Thoracic aorta (tissue), 2 donors: ENCODE data around the gene SHISA8. TPM values are rescaled to one million over a fixed set of nuclear protein-coding genes. Genes with fewer than 3 reads are reported as not detected.
A peak's percentile ranks its signal among the peaks of the same experiment; 100 is the strongest.

Experiments used
- ATAC-seq: fragments of 150-250 bp; one replicate; pipeline ENCODE4 v1.8.0; 2017; ENCODE audit warnings: low read depth; ENCODE audit not compliant: insufficient number of reproducible peaks, low FRiP score
- DNase-seq: peaks from one replicate; pipeline ENCODE4 v3.0.0-alpha.2; 2020; ENCODE audit warnings: low spot score
- H3K27ac ChIP-seq, 2 donors: fragments of 200-600 bp; sonication (generic); 1 replicate in 1 of 2; 2 replicates in 1 of 2; pipeline ENCODE4 v1.5.1; 2016; ENCODE audit warnings: mild to moderate bottlenecking in 2 of 2, moderate library complexity in 2 of 2
- H3K27me3 ChIP-seq: fragments of 200-600 bp; sonication (generic); replicated peaks from 2 replicates; pipeline ENCODE4 v1.6.0; 2016; ENCODE audit warnings: mild to moderate bottlenecking; ENCODE audit not compliant: insufficient read depth
- H3K36me3 ChIP-seq: fragments of 200-600 bp; sonication (generic); one replicate; pipeline ENCODE4 v1.5.1; 2016
- H3K4me1 ChIP-seq, 2 donors: fragments of 200-600 bp; sonication (generic); 1 replicate in 1 of 2; 2 replicates in 1 of 2; pipeline versions ENCODE4 v1.5.1 to v1.6.0; 2016; ENCODE audit warnings: low read depth in 2 of 2, mild to moderate bottlenecking in 1 of 2; ENCODE audit not compliant: control insufficient read depth in 1 of 2
- H3K4me3 ChIP-seq: fragments of 200-600 bp; sonication (generic); 2 replicates; pipeline ENCODE4 v1.5.1; 2016; ENCODE audit warnings: mild to moderate bottlenecking
- H3K9me3 ChIP-seq: fragments of 200-600 bp; sonication (generic); 2 replicates; pipeline ENCODE4 v1.5.1; 2016
- total RNA-seq, 2 donors: library from RNA; depleted of rRNA; stranded (reverse); fragments of >200 nt; gene quantifications; one replicate each; pipeline versions ENCODE4 v1.1.0 to v1.2.3, GENCODE V29; 2016
- TF ChIP-seq, protein P1 (sequence below): fragments of 200-600 bp; sonication (generic); IDR thresholded peaks from one replicate; pipeline ENCODE4 v1.5.1; 2019; ENCODE audit warnings: antibody characterized with exemption

The SHISA8 gene
- total RNA-seq, 2 donors from 2014 or later: not detected

DNA sequence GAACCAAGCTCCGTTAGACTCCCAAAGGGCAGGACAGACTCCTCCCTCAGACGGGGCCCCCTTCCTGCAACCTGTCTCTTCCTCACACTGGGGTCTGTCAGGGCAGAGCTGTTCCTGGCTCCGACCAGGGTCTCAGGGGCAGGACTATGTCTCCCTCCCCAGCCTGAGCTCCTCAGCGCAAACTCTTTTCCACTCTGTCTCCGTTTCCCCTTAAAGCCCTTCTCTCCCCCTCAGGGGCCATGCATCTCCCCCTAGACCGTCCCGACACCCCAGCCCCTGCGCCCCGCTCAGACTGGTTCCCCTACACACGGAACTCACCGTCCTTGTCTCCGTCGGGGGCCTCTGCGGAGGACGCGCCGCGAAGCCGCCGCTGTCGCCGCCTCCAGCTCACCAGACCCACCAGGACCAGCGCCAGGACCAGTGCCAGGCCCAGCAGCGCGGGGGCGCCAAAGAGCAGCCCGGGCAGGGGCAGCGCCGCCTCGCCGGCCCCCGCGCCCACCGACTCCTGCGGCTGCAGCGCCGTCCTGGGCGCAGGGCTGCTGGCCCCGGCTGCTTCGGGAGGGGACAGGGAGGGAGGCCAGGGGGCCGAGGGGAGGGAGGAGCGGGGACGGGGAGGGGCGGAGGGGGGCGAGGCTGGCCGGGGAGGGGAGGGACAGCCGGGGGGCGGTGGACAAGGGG is 11.0 kb upstream of the SHISA8 start:
- TF ChIP-seq, protein P1, sequence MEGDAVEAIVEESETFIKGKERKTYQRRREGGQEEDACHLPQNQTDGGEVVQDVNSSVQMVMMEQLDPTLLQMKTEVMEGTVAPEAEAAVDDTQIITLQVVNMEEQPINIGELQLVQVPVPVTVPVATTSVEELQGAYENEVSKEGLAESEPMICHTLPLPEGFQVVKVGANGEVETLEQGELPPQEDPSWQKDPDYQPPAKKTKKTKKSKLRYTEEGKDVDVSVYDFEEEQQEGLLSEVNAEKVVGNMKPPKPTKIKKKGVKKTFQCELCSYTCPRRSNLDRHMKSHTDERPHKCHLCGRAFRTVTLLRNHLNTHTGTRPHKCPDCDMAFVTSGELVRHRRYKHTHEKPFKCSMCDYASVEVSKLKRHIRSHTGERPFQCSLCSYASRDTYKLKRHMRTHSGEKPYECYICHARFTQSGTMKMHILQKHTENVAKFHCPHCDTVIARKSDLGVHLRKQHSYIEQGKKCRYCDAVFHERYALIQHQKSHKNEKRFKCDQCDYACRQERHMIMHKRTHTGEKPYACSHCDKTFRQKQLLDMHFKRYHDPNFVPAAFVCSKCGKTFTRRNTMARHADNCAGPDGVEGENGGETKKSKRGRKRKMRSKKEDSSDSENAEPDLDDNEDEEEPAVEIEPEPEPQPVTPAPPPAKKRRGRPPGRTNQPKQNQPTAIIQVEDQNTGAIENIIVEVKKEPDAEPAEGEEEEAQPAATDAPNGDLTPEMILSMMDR: peak; percentile 13
- no peaks in the 10 kb centered on the region for H3K36me3 ChIP-seq
- peak overlapping the region; percentile 60 for H3K4me3 ChIP-seq
- DNase-seq: no peak
- no peaks in the 10 kb centered on the region for H3K4me1 ChIP-seq
- no peak for ATAC-seq
- no peak overlapping the region for H3K27ac ChIP-seq
- no peaks in the 10 kb centered on the region for H3K27me3 ChIP-seq
- H3K9me3 ChIP-seq: no peaks in the 10 kb centered on the region

DNA sequence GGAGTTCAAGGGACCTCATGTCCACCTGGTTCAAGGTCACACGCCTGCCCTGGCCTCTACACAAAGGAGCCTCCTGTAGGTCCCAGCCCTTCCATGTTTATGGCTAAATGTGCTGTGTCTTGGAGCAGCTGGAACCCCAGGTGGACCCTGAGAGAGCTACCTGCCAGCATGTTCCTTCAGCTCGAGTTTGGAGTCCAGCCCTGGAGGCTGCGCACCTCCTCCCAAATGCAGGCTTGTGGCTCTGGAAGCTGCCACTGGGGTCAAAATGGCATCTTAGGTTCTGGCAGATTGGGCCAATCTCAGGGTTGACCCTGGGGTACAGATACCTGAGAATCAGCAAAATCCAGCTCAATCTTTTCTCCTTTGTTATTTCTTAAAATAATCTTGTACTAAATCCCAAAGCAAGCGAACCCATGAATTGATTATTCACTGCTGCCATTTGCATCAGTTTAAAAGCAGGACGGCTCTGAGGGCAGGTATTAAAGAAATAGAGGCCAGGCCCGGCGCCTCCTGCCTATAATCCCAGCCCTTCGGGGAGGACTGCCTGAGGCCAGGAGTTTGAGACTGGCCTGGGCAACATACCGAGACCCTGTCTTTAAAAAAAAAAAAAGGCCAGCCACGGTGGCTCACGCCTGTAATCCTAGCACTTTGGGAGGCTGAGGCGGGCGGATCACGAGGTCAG is 8.9 kb upstream of the SHISA8 start:
- Histone ChIP-seq H3K27me3 (no peaks in the 10 kb centered on the region), H3K36me3 (no peaks in the 10 kb centered on the region), H3K4me1 (peaks cover 10 to 15% of the 10 kb centered on the region in 2 donors), H3K9me3 (no peaks in the 10 kb centered on the region), H3K27ac (no peak overlapping the region), H3K4me3 (no peak overlapping the region)
- DNase-seq (no peak), ATAC-seq (no peak)
- TF ChIP-seq, protein P1: no peak

DNA sequence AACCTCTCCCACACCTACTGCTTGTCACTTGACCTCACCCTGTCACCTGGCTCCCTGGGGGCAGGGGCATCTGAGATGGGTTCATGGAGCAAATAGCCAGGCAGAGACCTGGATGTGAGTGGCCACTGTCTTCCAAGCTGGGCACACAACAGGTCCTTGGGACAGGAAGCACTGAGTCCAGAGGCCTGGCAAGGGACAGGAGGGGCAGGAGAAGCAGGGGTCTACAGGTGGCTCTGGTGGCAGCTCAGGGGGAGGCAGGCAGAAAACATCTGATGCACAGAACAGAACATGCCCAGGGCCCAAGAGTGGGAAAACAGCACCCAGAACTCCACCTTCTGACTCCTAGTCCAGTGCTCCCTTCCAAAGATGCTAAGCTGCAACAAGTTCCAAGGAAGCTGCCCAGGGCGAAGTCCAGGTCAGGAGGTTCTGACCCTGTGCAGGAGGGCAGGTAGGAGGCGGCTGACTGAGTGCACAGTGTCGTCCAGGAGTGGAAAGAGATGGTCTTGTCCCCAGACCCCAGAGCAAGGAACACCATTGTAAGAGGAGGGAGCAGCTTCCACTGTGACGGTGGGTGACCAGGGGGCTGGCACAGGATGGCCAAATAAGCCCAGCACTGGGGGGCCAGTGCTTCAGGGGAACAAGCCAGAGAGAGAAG is 8.2 kb upstream of the SHISA8 start:
- H3K9me3 ChIP-seq: no peaks in the 10 kb centered on the region
- H3K36me3 ChIP-seq: no peaks in the 10 kb centered on the region
- no peak overlapping the region for H3K4me3 ChIP-seq
- H3K4me1 ChIP-seq: peaks cover 10 to 20% of the 10 kb centered on the region in 2 donors
- H3K27me3 ChIP-seq: no peaks in the 10 kb centered on the region
- no peak for ATAC-seq
- DNase-seq: no peak
- H3K27ac ChIP-seq: no peak overlapping the region
- TF ChIP-seq, protein P1: no peak

DNA sequence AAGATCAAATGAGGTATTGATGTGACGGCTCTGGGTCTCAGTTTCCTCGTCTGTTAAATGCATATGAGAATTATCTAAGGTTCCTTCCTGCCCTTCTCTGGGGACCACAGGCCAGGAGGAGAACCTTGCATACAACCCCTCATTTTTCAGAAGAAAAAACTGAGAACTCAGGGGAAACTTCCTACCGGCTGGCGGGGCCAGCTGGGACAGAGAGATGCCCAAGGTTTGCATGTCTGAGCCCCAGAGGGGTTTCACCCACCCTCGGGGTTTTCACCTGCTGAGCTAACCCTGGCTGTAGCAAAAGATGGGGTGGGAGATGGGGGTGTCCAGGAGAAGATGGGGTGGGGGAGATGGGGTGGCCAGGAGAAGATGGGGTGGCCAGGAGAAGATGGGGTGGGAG is 7.5 kb upstream of the SHISA8 start:
- H3K4me3 ChIP-seq: no peak overlapping the region
- H3K4me1 ChIP-seq: peaks cover 10 to 23% of the 10 kb centered on the region in 2 donors
- H3K27me3 ChIP-seq: no peaks in the 10 kb centered on the region
- TF ChIP-seq, protein P1: no peak
- no peak for ATAC-seq
- H3K36me3 ChIP-seq: no peaks in the 10 kb centered on the region
- no peak for DNase-seq
- no peak overlapping the region for H3K27ac ChIP-seq
- H3K9me3 ChIP-seq: no peaks in the 10 kb centered on the region

DNA sequence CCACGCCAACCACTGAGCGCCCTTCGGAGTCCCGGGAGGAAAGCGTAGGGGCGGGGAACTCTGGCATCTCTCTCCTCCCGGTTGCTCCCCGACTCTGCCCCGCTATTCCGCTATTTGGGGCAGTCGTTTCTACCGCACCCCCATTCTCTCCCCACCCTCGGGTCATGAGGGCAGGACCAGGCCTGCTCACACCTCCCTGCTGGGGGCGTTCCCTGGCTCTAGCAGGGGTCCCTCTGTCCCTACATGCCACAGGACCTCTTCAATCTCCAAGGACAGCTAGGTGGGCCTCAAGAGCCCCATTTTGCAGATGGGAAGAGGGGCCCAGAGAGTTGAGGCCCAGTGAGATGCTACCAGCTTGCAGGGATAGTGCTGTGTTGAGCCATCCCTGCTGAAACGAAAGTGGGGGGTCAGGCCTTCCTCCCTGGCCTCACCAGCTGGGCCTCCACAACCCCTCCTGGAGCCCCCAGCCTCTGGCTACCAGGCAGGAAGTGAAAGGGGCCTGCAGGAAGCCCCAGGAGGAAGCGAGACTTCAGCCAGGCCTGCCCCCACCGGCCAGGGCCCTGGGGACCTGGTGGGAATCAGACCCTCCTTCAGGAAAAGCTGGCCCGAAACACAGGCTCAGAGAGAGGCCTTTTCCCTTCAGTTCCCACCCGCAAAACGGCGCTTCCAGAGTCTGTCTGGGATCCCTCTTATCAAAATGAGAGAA is 5.5 kb upstream of the SHISA8 start:
- Histone ChIP-seq H3K27me3 (peaks cover 9% of the 10 kb centered on the region), H3K36me3 (no peaks in the 10 kb centered on the region), H3K4me3 (peak overlapping the region; percentile 69), H3K9me3 (no peaks in the 10 kb centered on the region), H3K27ac (no peak overlapping the region), H3K4me1 (peaks cover 10 to 24% of the 10 kb centered on the region in 2 donors)
- DNase-seq (no peak), ATAC-seq (no peak)
- TF ChIP-seq, protein P1: no peak
